PC-9 (cell line): Measurements from ENCODE around the gene LRRN4CL. TPM values are rescaled to one million over a fixed set of nuclear protein-coding genes. Genes with fewer than 3 reads are reported as not detected.

Experiments used
- BruUV-seq: library from RNA; stranded (reverse); fragments of 400-500 nt; replicated peaks from 2 replicates; lab custom pipeline; 2021; lab: Mats Ljungman, UMichigan
- CTCF ChIA-PET: fragments of 300-600 bp; sonication (Branson Sonifier 250); formaldehyde crosslinking; loops from one replicate; lab custom pipeline; 2022; ENCODE audit warnings: antibody characterized with exemption; lab: Charles Lee
- POLR2A ChIA-PET: fragments of 300-600 bp; sonication (Branson Sonifier 250); formaldehyde crosslinking; loops from one replicate; lab custom pipeline; 2022; ENCODE audit warnings: antibody characterized with exemption; ENCODE audit not compliant: unreplicated experiment; lab: Charles Lee
- DNase-seq, 2 experiments: peaks; one replicate each; pipeline versions ENCODE4 v3.0.0 to v3.0.0-alpha.2; 2015 to 2022; ENCODE audit warnings: mixed read lengths in 1 of 2
- H2AFZ ChIP-seq: fragments of 200-600 bp; sonication (generic); 2 replicates; pipeline ENCODE4 v1.8.1; 2017; ENCODE audit warnings: antibody characterized with exemption
- H3F3A ChIP-seq: fragments of 200-600 bp; sonication (generic); 2 replicates; pipeline ENCODE4 v1.8.1; 2017; ENCODE audit warnings: antibody characterized with exemption, mild to moderate bottlenecking, low read depth; ENCODE audit not compliant: insufficient read depth
- H3K27ac ChIP-seq: fragments of 200-600 bp; sonication (generic); 2 replicates; pipeline ENCODE4 v1.6.1; 2016; ENCODE audit warnings: mixed run types
- H3K27me3 ChIP-seq: fragments of 200-600 bp; sonication (generic); 2 replicates; pipeline ENCODE4 v1.6.1; 2016; ENCODE audit warnings: low read depth, mixed run types; ENCODE audit not compliant: insufficient read depth
- H3K36me3 ChIP-seq: fragments of 200-600 bp; sonication (generic); 2 replicates; pipeline ENCODE4 v1.6.1; 2016; ENCODE audit warnings: low read depth, mixed run types
- H3K4me1 ChIP-seq: fragments of 200-600 bp; sonication (generic); replicated peaks from 2 replicates; pipeline ENCODE4 v1.6.1; 2016; ENCODE audit warnings: mixed run types; ENCODE audit not compliant: insufficient read depth
- H3K4me2 ChIP-seq: fragments of 200-600 bp; sonication (generic); 2 replicates; pipeline ENCODE4 v1.6.1; 2017; ENCODE audit warnings: mixed run types
- H3K4me3 ChIP-seq: fragments of 200-600 bp; sonication (generic); 2 replicates; pipeline ENCODE4 v1.6.1; 2016; ENCODE audit warnings: mixed run types
- H3K79me2 ChIP-seq: fragments of 200-600 bp; sonication (generic); 2 replicates; pipeline ENCODE4 v1.6.1; 2017; ENCODE audit warnings: low read depth, mixed run types
- H3K9me2 ChIP-seq: fragments of 200-600 bp; sonication (generic); 2 replicates; pipeline ENCODE4 v1.8.1; 2017; ENCODE audit warnings: mild to moderate bottlenecking; ENCODE audit not compliant: insufficient read depth
- H3K9me3 ChIP-seq: fragments of 200-600 bp; sonication (generic); 2 replicates; pipeline ENCODE4 v1.8.1; 2016; ENCODE audit warnings: low read depth; ENCODE audit not compliant: insufficient read depth
- H4K20me1 ChIP-seq: fragments of 200-600 bp; sonication (generic); 2 replicates; pipeline ENCODE4 v1.8.1; 2017; ENCODE audit not compliant: insufficient read depth
- EZH2 ChIP-seq: fragments of 200-600 bp; sonication (generic); IDR thresholded peaks from 2 replicates; pipeline ENCODE4 v1.8.0; 2017; ENCODE audit warnings: antibody characterized with exemption, low read depth
- intact Hi-C: fragments of 100-400 bp; cut with micrococcal nuclease; formaldehyde crosslinking; loops from one replicate; pipeline ENCODE4 v1.10.0; 2022; ENCODE audit not compliant: unreplicated experiment
- total RNA-seq: library from RNA; stranded (reverse); gene quantifications from 2 replicates; pipeline ENCODE4 v1.2.3, GENCODE V29; 2021
- TF ChIP-seq, protein P1 (sequence below): fragments of 200-600 bp; sonication (generic); conservative IDR thresholded peaks from 2 replicates; pipeline ENCODE4 v1.6.1; 2017; ENCODE audit warnings: mixed run types, antibody characterized with exemption, mild to moderate bottlenecking, moderate library complexity

The LRRN4CL gene
- total RNA-seq, 1 experiment from 2014 or later: 1.3 TPM

GRCh38 chr11:62664405-62665074 lies 24.8 kb downstream of the LRRN4CL start:
- H3K36me3 ChIP-seq: peaks cover 24% of the 10 kb centered on the region
- peak overlapping the region; percentile 72 for H3K27ac ChIP-seq
- peaks cover 55% of the 10 kb centered on the region for H3K79me2 ChIP-seq
- peaks cover 27% of the 10 kb centered on the region for H3K4me1 ChIP-seq
- peaks cover 78% of the 10 kb centered on the region for H3F3A ChIP-seq
- H3K4me2 ChIP-seq: peak overlapping the region; percentile 58
- intact Hi-C loops: loop anchor here (5.0 kb wide), 3 partner anchors 42 to 122 kb away; partner anchors contain the start of genes B3GAT3 and TUT1
- H4K20me1 ChIP-seq: no peaks in the 10 kb centered on the region; the same call in none of the 2 replicates
- H3K9me3 ChIP-seq: no peaks in the 10 kb centered on the region
- H3K4me3 ChIP-seq: peak overlapping the region; percentile 88
- H2AFZ ChIP-seq: peak overlapping the region; percentile 93
- BruUV-seq: no TSS peak
- ChIA-PET POLR2A (interaction anchor here (0.5 to 2.0 kb wide), 31 partner anchors 9 to 639 kb away, joined by 3 to 55 read pairs (median 8); partner anchors contain the start of genes B3GAT3, EEF1G, HNRNPUL2 and INTS5), CTCF (interaction anchor here (0.5 to 1.1 kb wide), 7 partner anchors 11 to 281 kb away, joined by 3 to 7 read pairs (median 4); partner anchors contain the start of gene TUT1)
- TF ChIP-seq, protein P1, sequence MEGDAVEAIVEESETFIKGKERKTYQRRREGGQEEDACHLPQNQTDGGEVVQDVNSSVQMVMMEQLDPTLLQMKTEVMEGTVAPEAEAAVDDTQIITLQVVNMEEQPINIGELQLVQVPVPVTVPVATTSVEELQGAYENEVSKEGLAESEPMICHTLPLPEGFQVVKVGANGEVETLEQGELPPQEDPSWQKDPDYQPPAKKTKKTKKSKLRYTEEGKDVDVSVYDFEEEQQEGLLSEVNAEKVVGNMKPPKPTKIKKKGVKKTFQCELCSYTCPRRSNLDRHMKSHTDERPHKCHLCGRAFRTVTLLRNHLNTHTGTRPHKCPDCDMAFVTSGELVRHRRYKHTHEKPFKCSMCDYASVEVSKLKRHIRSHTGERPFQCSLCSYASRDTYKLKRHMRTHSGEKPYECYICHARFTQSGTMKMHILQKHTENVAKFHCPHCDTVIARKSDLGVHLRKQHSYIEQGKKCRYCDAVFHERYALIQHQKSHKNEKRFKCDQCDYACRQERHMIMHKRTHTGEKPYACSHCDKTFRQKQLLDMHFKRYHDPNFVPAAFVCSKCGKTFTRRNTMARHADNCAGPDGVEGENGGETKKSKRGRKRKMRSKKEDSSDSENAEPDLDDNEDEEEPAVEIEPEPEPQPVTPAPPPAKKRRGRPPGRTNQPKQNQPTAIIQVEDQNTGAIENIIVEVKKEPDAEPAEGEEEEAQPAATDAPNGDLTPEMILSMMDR: no peak
- TF ChIP-seq EZH2: no peak
- DNase-seq: peak in 1 of 2 experiments; percentile 68
- no peaks in the 10 kb centered on the region for H3K9me2 ChIP-seq
- no peaks in the 10 kb centered on the region for H3K27me3 ChIP-seq

- Histone ChIP-seq H3K4me1 (peaks cover 8% of the 10 kb centered on the region), H4K20me1 (no peaks in the 10 kb centered on the region), H2AFZ (no peak overlapping the region), H3K27me3 (no peaks in the 10 kb centered on the region), H3K79me2 (peaks cover 12% of the 10 kb centered on the region), H3K36me3 (no peaks in the 10 kb centered on the region), H3K4me2 (no peak overlapping the region), H3K9me3 (no peaks in the 10 kb centered on the region), H3F3A (peaks cover 58% of the 10 kb centered on the region), H3K9me2 (no peaks in the 10 kb centered on the region), H3K27ac (no peak overlapping the region), H3K4me3 (no peak overlapping the region)
- no peak for DNase-seq
- ChIA-PET CTCF (interaction anchor here (0.6 kb wide), 1 partner anchor 72 kb away, joined by 8 read pairs; no protein-coding TSS in a partner anchor), POLR2A (no interaction called here)
- intact Hi-C loops: no loop called here
- TF ChIP-seq, protein P1: no peak
- no peak for TF ChIP-seq EZH2
- BruUV-seq: no TSS peak
These were observed 32.4 kb downstream of the LRRN4CL start for GRCh38 chr11:62656796-62657429.

- CTCF ChIA-PET: no interaction called here
- H3K4me2 ChIP-seq: peak overlapping the region; percentile 99; the same call in 1 of the 2 replicates
- intact Hi-C loops: no loop called here
These were observed 35.0 kb downstream of the LRRN4CL start for GRCh38 chr11:62654297-62654696.

More at GRCh38 chr11:62654297-62654696, 35.0 kb downstream of the LRRN4CL start:
- Histone ChIP-seq H3K27ac (no peak overlapping the region), H2AFZ (peak overlapping the region; percentile 93; the same call in 1 of the 2 replicates), H3K4me3 (peak overlapping the region; percentile 27; the same call in 1 of the 2 replicates), H3K27me3 (no peaks in the 10 kb centered on the region), H3K9me2 (no peaks in the 10 kb centered on the region), H3K4me1 (peaks cover 15% of the 10 kb centered on the region), H3F3A (peaks cover 42% of the 10 kb centered on the region), H3K36me3 (0 out of 2 replicates have a peak, but pooled peaks cover 4% of the 10 kb centered on the region), H3K79me2 (peaks cover 30% of the 10 kb centered on the region), H3K9me3 (no peaks in the 10 kb centered on the region), H4K20me1 (no peaks in the 10 kb centered on the region)
- BruUV-seq: no TSS peak
- TF ChIP-seq, protein P1: no peak
- POLR2A ChIA-PET: interaction anchor here (0.6 to 1.7 kb wide), 2 partner anchors 11 to 157 kb away, joined by 3 to 26 read pairs; partner anchors contain the start of genes C11orf98 and CSKMT
- no peak for DNase-seq
